Stimulated activated CD8-positive, alpha-beta memory T cell treated with anti-CD3 and anti-CD28 coated beads, Interleukin-4, amount 100 ng/mL, for 24 hours (primary cell): ENCODE results near the gene CPLANE1.

Source experiments
- DNase-seq: peaks from one replicate; pipeline ENCODE4 v3.0.0-alpha.2; 2020; ENCODE audit warnings: low read depth

The CPLANE1 gene

DNA sequence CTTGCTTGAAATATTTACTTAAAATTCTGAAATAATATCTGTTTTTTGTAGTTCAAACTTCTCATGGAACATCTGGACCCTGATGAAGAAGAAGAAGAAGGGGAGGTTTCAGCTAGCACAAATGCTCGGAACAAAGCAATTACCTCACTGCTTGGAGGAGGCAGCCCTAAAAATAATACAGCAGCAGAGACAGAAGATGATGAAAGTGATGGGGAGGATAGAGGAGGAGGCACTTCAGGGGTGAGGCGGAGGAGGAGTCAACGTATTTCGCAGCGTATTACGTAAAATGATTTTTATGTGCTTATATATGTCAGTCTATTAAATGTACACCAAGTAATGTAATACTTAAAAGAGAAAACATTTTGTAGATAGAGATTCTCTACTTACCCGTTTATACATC lies 185.4 kb downstream of the CPLANE1 start:
- no peak for DNase-seq

DNA sequence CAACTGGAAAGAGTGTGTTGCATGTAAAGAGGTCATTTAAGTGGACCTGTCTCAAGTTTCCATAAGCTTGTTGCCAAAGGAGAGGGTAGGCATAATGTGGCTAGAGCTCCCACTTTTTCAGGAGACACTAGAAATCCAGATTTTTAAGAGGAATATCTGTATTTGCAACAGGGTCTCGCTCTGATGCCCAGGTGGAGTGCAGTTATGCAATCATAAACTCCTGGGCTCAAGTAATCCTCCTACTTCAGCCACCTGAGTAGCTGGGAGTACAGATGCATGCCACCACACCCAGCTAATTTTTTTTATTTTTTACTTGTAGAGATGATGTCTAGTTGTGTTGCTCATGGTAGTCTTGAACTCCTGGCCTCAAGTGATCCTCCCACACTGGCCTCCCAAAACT lies 189.1 kb downstream of the CPLANE1 start:
- no peak for DNase-seq

DNA sequence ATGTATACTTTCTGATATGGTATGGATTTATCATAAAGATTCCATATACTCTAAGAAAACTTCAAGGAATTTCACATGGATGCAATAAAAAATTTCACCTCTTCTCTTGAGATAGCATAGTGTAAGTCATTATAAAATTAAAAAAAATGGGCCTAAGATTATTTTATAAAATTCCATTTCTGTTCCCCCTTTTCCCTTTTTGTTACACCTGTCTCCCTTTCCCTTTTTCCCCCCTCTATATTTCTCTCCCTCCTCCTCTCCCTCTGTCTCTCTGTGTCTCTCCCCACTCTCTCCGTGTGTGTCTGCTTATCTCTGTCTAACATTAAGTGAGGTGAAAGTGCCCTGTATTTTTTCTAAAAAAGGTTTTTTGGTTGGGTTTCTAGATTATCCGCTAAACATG lies 192.4 kb downstream of the CPLANE1 start:
- no peak for DNase-seq
